Astrocyte (in vitro differentiated cells and primary cell): ENCODE measurements around the gene EGFR.

Experiments used
- CTCF ChIP-seq: IDR thresholded peaks from 2 replicates; pipeline ENCODE4 v1.5.1; 2011; ENCODE audit warnings: low read depth, mild to moderate bottlenecking, inconsistent platforms, low read length, moderate library complexity; ENCODE audit not compliant: insufficient read depth
- EZH2 ChIP-seq: IDR thresholded peaks from 2 replicates; pipeline ENCODE4 v1.6.1; 2012; ENCODE audit warnings: mild to moderate bottlenecking, low read length, inconsistent platforms; ENCODE audit not compliant: insufficient read depth

- TF ChIP-seq CTCF (no peak), EZH2 (no peak)
Observed at GRCh38 chr7:55060636-55061022, 41.8 kb downstream of the EGFR start.
